Fibroblast of skin of back (primary cell): ENCODE data around the gene TK1. TPM values are rescaled to one million over a fixed set of nuclear protein-coding genes. Genes with fewer than 3 reads are reported as not detected.
"Not testable (repeated sequence)": the region's sequence is repeated elsewhere in the genome, so short reads cannot be mapped to it uniquely, and the experiment has no call there.

ENCODE experiments used
- DNase-seq: peaks from one replicate; pipeline ENCODE4 v3.0.0-alpha.2; 2013
- polyA plus RNA-seq, 2 experiments: library from polyadenylated mRNA; unstranded; fragments of 120-200 nt; gene quantifications; one replicate each; pipeline ENCODE4 v1.2.1, GENCODE V29; 2013; ENCODE audit not compliant: insufficient read length in 2 of 2

Gene TK1
- 186 TPM for polyA plus RNA-seq (2013, experiment 1 of 2; ENCODE audit: insufficient read length)
- 26.7 TPM for polyA plus RNA-seq (2013, experiment 2 of 2; ENCODE audit: insufficient read length)

GRCh38 chr17:78186692-78187595 is at the start of gene TK1, which contains the start of gene AFMID:
TSS of gene TK1 (minus strand) at chr17:78187052. CDS start at chr17:78186994, 58 bp downstream.
TSS of gene AFMID (plus strand) at chr17:78187362. CDS start at chr17:78187371, 9 bp downstream.
- DNase-seq: peak; percentile 95

GRCh38 chr17:78235885-78236284 is 49.0 kb upstream of the TK1 start:
- DNase-seq: no peak

- not testable (repeated sequence) for DNase-seq
Observed at GRCh38 chr17:78235022-78235421, 48.2 kb upstream of the TK1 start.

GRCh38 chr17:78234261-78234865 is 47.5 kb upstream of the TK1 start:
- DNase-seq: no peak

- no peak for DNase-seq
Observed at GRCh38 chr17:78233678-78234077, 46.8 kb upstream of the TK1 start.

GRCh38 chr17:78232859-78233173 is 46.0 kb upstream of the TK1 start:
- no peak for DNase-seq

GRCh38 chr17:78231991-78232858 is 45.4 kb upstream of the TK1 start:
- no peak for DNase-seq

- no peak for DNase-seq
Observed at GRCh38 chr17:78230996-78231935, 44.4 kb upstream of the TK1 start, which contains the start of gene TMEM235. TSS of gene TMEM235 (plus strand) at chr17:78231631. CDS start at chr17:78232024, 393 bp downstream.

- no peak for DNase-seq
Observed at GRCh38 chr17:78230252-78230962, 43.6 kb upstream of the TK1 start.

GRCh38 chr17:78228176-78228575 is 41.3 kb upstream of the TK1 start:
- DNase-seq: no peak

GRCh38 chr17:78227455-78227916 is 40.6 kb upstream of the TK1 start:
- DNase-seq: peak; percentile 12

- no peak for DNase-seq
Observed at GRCh38 chr17:78226759-78227454, 40.1 kb upstream of the TK1 start.

GRCh38 chr17:78226055-78226758 is 39.4 kb upstream of the TK1 start:
- DNase-seq: no peak

- no peak for DNase-seq
Observed at GRCh38 chr17:78225088-78225865, 38.4 kb upstream of the TK1 start.

- no peak for DNase-seq
Observed at GRCh38 chr17:78224231-78225087, 37.6 kb upstream of the TK1 start.

GRCh38 chr17:78223765-78224164 is 36.9 kb upstream of the TK1 start:
- DNase-seq: no peak

GRCh38 chr17:78223061-78223460 is 36.2 kb upstream of the TK1 start:
- no peak for DNase-seq
